DMS 273 (cell line): ENCODE results near the gene NEB.
"Not testable (repeated sequence)": the region's sequence is repeated elsewhere in the genome, so short reads cannot be mapped to it uniquely, and the experiment has no call there.

Experiments
- DNase-seq: peaks from one replicate; lab custom pipeline; 2025; ENCODE audit not compliant: unreplicated experiment; lab: John Stamatoyannopoulos, UW

The NEB gene

GRCh38 chr2:151619337-151619989, 114.8 kb downstream of the NEB start:
- no peak for DNase-seq

DNA sequence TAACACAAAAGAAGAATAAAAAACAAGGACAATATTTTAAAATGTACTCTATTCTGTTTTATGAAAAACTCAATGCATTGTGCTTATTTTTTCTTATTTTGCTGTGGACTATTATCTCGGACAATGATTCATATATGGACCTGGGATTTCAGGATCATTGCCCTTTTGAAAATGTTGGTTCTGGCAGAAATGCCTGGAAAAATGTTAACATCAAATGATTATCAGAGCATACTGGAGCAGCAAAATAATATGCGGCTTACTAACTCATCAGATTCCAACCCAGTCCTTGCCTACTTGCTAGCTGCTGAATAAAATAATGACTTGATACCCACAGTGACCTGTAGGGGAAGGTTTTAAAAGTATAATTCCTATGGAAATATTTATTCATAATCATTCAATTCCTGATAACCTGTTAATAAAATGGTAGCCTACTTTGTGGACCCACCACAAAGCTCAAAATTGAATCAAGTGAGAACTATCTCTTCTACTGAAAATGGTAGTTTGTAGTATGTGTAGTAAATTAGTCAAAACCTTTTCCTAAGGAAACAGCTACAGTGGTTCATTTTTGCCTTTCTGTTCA, 117.4 kb downstream of the NEB start:
- DNase-seq: no peak

- no peak for DNase-seq
Observed at GRCh38 chr2:151614606-151615306, 119.5 kb downstream of the NEB start.

- DNase-seq: no peak
Observed at GRCh38 chr2:151614159-151614558, 120.1 kb downstream of the NEB start.

DNA sequence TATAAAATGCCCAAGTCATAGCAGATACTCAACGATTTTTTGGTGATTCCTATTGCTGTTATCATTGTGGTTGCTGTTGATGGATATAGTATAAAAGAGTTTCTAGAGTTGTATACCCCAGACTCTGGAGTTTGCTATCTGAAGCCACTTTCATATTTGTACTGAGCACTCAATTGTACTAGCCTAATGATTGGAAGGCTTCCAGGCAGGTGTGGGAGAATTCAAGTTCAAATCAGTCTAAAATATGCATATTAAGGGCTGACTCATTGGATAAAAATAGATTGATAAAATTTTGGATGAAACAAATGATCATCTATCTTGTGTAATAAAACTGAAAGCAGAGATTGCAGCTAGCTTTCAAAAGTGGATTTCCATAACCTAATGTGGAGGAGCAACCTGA, 122.9 kb downstream of the NEB start:
- no peak for DNase-seq

DNA sequence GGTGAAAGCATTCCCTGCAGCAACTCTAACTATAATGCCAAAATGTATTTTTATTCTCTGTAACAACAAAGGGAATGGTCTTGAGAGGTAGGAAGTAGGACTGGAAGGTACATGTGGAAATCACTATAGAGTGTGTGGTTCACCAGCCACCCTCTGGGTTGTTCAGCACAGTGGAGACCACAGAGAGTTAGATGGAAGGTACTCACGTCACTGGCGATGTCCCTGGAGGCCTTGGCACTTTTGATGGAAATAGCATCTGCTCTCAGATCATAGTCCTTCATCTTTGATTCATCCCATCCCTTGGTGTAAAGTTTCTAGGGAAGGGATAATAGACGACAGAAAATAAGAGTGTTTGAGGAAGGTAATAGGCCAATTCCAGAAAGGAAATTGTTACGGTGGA, 124.0 kb downstream of the NEB start:
- no peak for DNase-seq

GRCh38 chr2:151609705-151610104, 124.6 kb downstream of the NEB start:
- no peak for DNase-seq

DNA sequence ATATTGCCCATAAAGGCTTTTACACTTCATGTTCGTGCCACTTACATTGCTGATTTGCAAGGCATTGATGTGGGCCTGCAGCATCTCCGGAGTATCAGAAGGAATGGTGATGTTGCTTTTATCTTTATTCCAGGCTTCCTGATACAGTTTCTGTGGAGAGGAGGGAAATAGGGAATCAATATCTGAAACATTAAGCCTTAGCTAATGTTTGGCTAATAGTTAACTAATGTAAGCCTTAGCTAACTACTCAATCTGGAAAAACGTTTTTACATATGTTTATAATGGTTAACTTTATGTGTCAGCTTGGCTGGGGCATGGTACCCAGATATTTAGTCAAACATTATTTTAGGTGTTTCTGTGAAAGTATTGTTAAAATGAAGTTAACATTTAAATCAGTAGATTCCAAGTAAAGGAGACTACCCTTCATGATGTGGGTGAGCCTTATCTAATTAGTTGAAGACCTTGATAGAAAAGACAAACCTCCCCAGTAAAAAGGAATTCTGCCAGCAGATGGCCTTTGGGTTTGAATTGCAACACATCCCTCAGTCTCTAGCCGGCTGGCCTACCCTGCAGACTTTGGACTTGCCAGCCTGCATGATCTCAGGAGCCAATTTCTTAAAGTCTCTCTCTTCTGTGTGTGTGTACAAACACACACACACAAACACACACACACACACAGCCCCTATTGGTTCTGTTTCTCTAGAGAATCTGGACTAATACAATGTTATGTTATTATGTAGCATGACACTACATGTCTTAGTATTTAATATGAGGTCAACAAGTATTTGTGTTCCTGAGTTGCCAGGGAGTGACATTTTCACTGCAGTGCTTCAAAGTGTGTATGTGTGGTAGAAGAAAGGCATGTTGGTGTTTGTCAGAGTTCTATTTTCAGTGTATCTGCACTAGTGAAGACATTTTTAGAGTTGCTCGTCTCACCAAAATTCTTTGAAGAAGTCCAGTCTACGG, 126.5 kb downstream of the NEB start:
- DNase-seq: not testable (repeated sequence)

GRCh38 chr2:151603530-151603929, 130.7 kb downstream of the NEB start:
- DNase-seq: not testable (repeated sequence)

DNA sequence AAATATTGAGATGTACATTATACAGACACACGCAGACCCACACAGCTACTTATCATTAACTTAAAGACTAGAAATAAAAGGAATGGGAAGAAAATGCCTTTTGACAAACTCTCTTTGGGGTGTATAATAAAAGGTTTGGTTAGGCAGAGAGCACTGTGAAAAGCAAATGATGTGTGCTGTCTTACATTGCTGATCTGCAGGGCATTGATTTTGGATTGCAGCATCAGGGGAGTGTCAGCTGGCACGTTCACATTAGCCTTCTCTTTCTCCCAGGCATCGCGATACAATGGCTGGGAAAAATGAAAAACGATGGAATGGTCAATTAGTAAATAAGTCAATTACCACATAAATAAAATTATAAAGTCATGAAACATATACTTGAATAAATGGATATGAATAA, 131.9 kb downstream of the NEB start:
- not testable (repeated sequence) for DNase-seq

DNA sequence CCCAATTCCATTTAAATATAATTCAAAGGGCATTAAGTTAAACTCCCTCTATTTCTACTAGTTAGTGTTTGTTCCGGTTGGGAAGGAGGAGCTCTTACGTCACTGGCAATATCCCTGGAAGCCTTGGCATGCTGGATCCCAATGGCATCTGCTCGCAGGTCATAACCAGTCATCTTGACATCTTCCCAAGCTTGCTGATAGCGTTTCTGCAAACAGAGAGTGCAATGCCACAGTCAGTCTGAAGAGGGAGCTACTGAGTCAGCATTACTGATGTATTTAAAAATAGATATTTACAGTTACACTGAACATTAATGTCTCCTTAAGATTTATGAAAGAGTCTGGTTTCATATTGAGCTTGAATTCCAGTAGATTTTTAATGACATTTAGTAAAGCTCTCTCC, 132.5 kb downstream of the NEB start:
- not testable (repeated sequence) for DNase-seq

GRCh38 chr2:151596903-151597608, 137.2 kb downstream of the NEB start:
- not testable (repeated sequence) for DNase-seq

- DNase-seq: not testable (repeated sequence)
Observed at GRCh38 chr2:151591908-151592255, 142.4 kb downstream of the NEB start.

DNA sequence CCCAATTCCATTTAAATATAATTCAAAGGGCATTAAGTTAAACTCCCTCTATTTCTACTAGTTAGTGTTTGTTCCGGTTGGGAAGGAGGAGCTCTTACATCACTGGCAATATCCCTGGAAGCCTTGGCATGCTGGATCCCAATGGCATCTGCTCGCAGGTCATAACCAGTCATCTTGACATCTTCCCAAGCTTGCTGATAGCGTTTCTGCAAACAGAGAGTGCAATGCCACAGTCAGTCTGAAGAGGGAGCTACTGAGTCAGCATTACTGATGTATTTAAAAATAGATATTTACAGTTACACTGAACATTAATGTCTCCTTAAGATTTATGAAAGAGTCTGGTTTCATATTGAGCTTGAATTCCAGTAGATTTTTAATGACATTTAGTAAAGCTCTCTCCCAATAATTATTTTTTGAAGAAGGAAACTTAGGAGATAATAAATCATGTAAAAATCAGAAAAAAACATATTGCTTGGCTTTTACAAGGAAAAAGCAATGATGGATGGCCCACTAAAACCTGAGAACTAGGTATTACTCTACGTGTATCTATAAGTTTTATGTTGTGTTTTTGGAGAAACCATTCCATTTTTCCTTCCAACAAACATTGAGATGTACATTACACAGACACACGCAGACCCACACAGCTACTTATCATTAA, 142.9 kb downstream of the NEB start:
- not testable (repeated sequence) for DNase-seq

- DNase-seq: not testable (repeated sequence)
Observed at GRCh38 chr2:151581300-151581699, 153.0 kb downstream of the NEB start.

GRCh38 chr2:151580697-151581096, 153.6 kb downstream of the NEB start:
- not testable (repeated sequence) for DNase-seq

GRCh38 chr2:151577116-151577515, 157.2 kb downstream of the NEB start:
- DNase-seq: no peak

- DNase-seq: no peak
Observed at GRCh38 chr2:151576080-151576479, 158.2 kb downstream of the NEB start.

- no peak for DNase-seq
Observed at GRCh38 chr2:151575338-151575737, 158.9 kb downstream of the NEB start.

DNA sequence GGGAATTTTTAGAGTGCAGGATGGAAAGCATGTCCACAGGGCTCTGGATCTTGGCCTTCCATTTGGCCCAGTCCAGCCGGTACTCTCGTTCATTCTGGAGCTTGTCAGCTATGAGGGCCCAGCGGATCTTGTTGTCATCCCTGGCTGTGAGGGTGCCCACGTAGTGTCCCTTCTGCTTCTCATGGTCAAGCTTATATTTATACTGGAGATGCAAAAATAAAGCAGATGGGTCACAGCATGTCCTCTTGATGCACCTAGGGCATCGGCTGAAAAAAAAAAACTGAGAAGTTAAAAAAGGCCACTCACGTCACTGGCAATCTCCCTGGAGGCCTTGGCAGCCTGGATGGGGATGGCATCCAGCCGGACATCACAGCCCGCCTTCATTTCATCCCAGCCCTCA, 164.1 kb downstream of the NEB start:
- DNase-seq: no peak
